IMR-90 (cell line): ENCODE data around the gene NBPF1. TPM values are rescaled to one million over a fixed set of nuclear protein-coding genes. Genes with fewer than 3 reads are reported as not detected.
"Not testable (repeated sequence)": the region's sequence is repeated elsewhere in the genome, so short reads cannot be mapped to it uniquely, and the experiment has no call there.

ENCODE experiments used
- ATAC-seq: fragments of 200-7000 bp; cut with Tn5 transposase; 2 replicates; pipeline ENCODE4 v1.9.1; 2020; ENCODE audit warnings: low read depth, mild to moderate bottlenecking, moderate library complexity
- BruUV-seq: library from RNA; stranded (reverse); fragments of 400-500 nt; replicated peaks from 2 replicates; lab custom pipeline; 2021; lab: Mats Ljungman, UMichigan
- CTCF ChIA-PET: fragments of 300-600 bp; formaldehyde crosslinking; extraction: SDS; loops from one replicate; lab custom pipeline; 2021; ENCODE audit warnings: antibody characterized with exemption; lab: Yijun Ruan, JAX
- POLR2A ChIA-PET: fragments of 300-600 bp; sonication (Branson Sonifier 250); formaldehyde crosslinking; loops from one replicate; lab custom pipeline; 2022; ENCODE audit warnings: antibody characterized with exemption; ENCODE audit not compliant: unreplicated experiment; lab: Charles Lee
- DNase-seq: peaks from one replicate; pipeline ENCODE4 v3.0.0; 2013
- H2AFZ ChIP-seq: replicated peaks from 2 replicates; pipeline ENCODE3; 2013; ENCODE audit warnings: low read length, mild to moderate bottlenecking; ENCODE audit not compliant: poor library complexity
- H2AK5ac ChIP-seq: 2 replicates; pipeline ENCODE4 v1.6.1; 2013; ENCODE audit warnings: low read depth, low read length, inconsistent platforms
- H2AK9ac ChIP-seq: replicated peaks from 2 replicates; pipeline ENCODE3; 2013; ENCODE audit warnings: mild to moderate bottlenecking, low read depth, low read length, moderate library complexity; ENCODE audit not compliant: poor library complexity
- H2BK120ac ChIP-seq: 2 replicates; pipeline ENCODE4 v1.6.1; 2013; ENCODE audit warnings: low read depth, low read length, inconsistent platforms
- H2BK15ac ChIP-seq: 3 replicates; pipeline ENCODE4 v1.6.1; 2013; ENCODE audit warnings: low read depth, low read length, inconsistent platforms
- H2BK20ac ChIP-seq: 2 replicates; pipeline ENCODE4 v1.6.1; 2013; ENCODE audit warnings: low read depth, mild to moderate bottlenecking, inconsistent platforms, low read length, moderate library complexity
- H2BK5ac ChIP-seq: 2 replicates; pipeline ENCODE4 v1.6.1; 2013; ENCODE audit warnings: mild to moderate bottlenecking, low read depth, low read length, inconsistent platforms; ENCODE audit not compliant: poor library complexity, severe bottlenecking
- H3K14ac ChIP-seq: replicated peaks from 2 replicates; pipeline ENCODE4 v1.6.1; 2013; ENCODE audit warnings: low read depth, low read length, inconsistent platforms
- H3K18ac ChIP-seq: 2 replicates; pipeline ENCODE4 v1.6.1; 2013; ENCODE audit warnings: low read depth, low read length, control low read depth
- H3K23ac ChIP-seq: 2 replicates; pipeline ENCODE4 v1.6.1; 2013; ENCODE audit warnings: low read depth, low read length, inconsistent platforms
- H3K27ac ChIP-seq: 2 replicates; pipeline ENCODE4 v1.5.1; 2013; ENCODE audit warnings: mild to moderate bottlenecking, control low read depth, low read length; ENCODE audit not compliant: insufficient read depth
- H3K27me3 ChIP-seq: 2 replicates; pipeline ENCODE4 v1.6.1; 2013; ENCODE audit warnings: low read length; ENCODE audit not compliant: control insufficient read depth, insufficient read depth
- H3K36me3 ChIP-seq: 2 replicates; pipeline ENCODE4 v1.6.1; 2013; ENCODE audit warnings: low read length, mixed read lengths; ENCODE audit not compliant: control insufficient read depth, insufficient read depth
- H3K4ac ChIP-seq: 2 replicates; pipeline ENCODE4 v1.6.1; 2013; ENCODE audit warnings: low read depth, low read length, inconsistent platforms
- H3K4me1 ChIP-seq: 2 replicates; pipeline ENCODE4 v1.6.1; 2013; ENCODE audit warnings: low read length, mixed read lengths; ENCODE audit not compliant: control insufficient read depth, insufficient read depth
- H3K4me2 ChIP-seq: 2 replicates; pipeline ENCODE4 v1.6.1; 2013; ENCODE audit warnings: low read depth, mild to moderate bottlenecking, control low read depth, low read length, moderate library complexity
- H3K4me3 ChIP-seq: 2 replicates; pipeline ENCODE4 v1.5.1; 2013; ENCODE audit warnings: low read depth, mild to moderate bottlenecking, control low read depth, low read length, moderate library complexity; ENCODE audit not compliant: insufficient read depth
- H3K56ac ChIP-seq: 2 replicates; pipeline ENCODE4 v1.6.1; 2013; ENCODE audit warnings: low read length, inconsistent platforms; ENCODE audit not compliant: insufficient read depth; ENCODE audit errors: extremely low read depth
- H3K79me1 ChIP-seq, 2 experiments: 2 replicates each; pipeline ENCODE4 v1.6.1; 2013; ENCODE audit warnings: low read length in 2 of 2, inconsistent platforms in 1 of 2, low read depth in 1 of 2
- H3K9ac ChIP-seq: 2 replicates; pipeline ENCODE4 v1.6.1; 2013; ENCODE audit warnings: low read depth, low read length, control low read depth
- H3K9me1 ChIP-seq: 2 replicates; pipeline ENCODE4 v1.6.1; 2013; ENCODE audit warnings: low read length, inconsistent platforms; ENCODE audit not compliant: insufficient read depth
- H3K9me3 ChIP-seq: 2 replicates; pipeline ENCODE4 v1.6.1; 2013; ENCODE audit warnings: low read length; ENCODE audit not compliant: control insufficient read depth, insufficient read depth
- H4K20me1 ChIP-seq: 2 replicates; pipeline ENCODE4 v1.6.1; 2013; ENCODE audit warnings: low read length, inconsistent platforms; ENCODE audit not compliant: insufficient read depth
- H4K5ac ChIP-seq: 2 replicates; pipeline ENCODE4 v1.6.1; 2013; ENCODE audit warnings: mild to moderate bottlenecking, low read depth, low read length, control low read depth
- H4K8ac ChIP-seq, 2 experiments: 2 replicates each; pipeline ENCODE4 v1.6.1; 2013; ENCODE audit warnings: low read depth in 2 of 2, low read length in 2 of 2, control low read depth in 1 of 2, inconsistent platforms in 1 of 2
- H4K91ac ChIP-seq: 2 replicates; pipeline ENCODE4 v1.6.1; 2013; ENCODE audit warnings: low read depth, low read length, inconsistent platforms; ENCODE audit not compliant: insufficient read depth
- WGBS, 2 experiments: methylation state at CpG; one replicate each; pipeline versions ENCODE4 v1.1.5 to v1.1.7; 2013; ENCODE audit warnings: missing lambda C conversion rate in 2 of 2; ENCODE audit not compliant: insufficient read length in 1 of 2; ENCODE audit errors: extremely low coverage in 2 of 2; 5-methylcytosine and 5-hydroxymethylcytosine counted together
- dilution Hi-C: fragments of 300-500 bp; cut with HindIII; formaldehyde crosslinking; loops from one replicate; pipeline ENCODE4 v1.14.3; 2018; ENCODE audit warnings: low sequenced_read_pairs; ENCODE audit not compliant: unreplicated experiment
- in situ Hi-C: fragments of 300-500 bp; cut with MboI; formaldehyde crosslinking; loops from 3 replicates; pipeline ENCODE4 v1.14.3; 2019; ENCODE audit warnings: low sequenced_read_pairs, inconsistent platforms, mixed read lengths
- intact Hi-C: fragments of 100-400 bp; cut with micrococcal nuclease; formaldehyde crosslinking; loops from 2 replicates; pipeline ENCODE4 v1.10.0; 2022
- polyA plus RNA-seq, 3 experiments: library from polyadenylated mRNA; depleted of rRNA; stranded (reverse); fragments of >200 nt; gene quantifications; 2 replicates each; pipeline ENCODE4 v1.2.3, GENCODE V29; 2012; ENCODE audit warnings: low replicate concordance in 1 of 3
- total RNA-seq: library from RNA; depleted of rRNA; stranded (reverse); fragments of >200 nt; gene quantifications from 2 replicates; pipeline ENCODE4 v1.2.3, GENCODE V29; 2012

Gene NBPF1
- total and polyA plus RNA-seq, 2 of the 4 experiments (the other 2 are of a cell fraction): 18.8 to 25.3 TPM

GRCh38 chr1:16587639-16588038 lies 25.7 kb downstream of the NBPF1 start:
- H2BK120ac ChIP-seq, H4K8ac ChIP-seq, H2AK9ac ChIP-seq, POLR2A ChIA-PET, H3K27me3 ChIP-seq, H3K18ac ChIP-seq, H3K14ac ChIP-seq, CTCF ChIA-PET, H3K9me3 ChIP-seq, H2BK20ac ChIP-seq, in situ Hi-C loops, H3K4me3 ChIP-seq, H3K9me1 ChIP-seq, H3K27ac ChIP-seq, H3K56ac ChIP-seq, H2BK15ac ChIP-seq, BruUV-seq, H3K4me2 ChIP-seq, ATAC-seq, H3K79me1 ChIP-seq, intact Hi-C loops, H2AFZ ChIP-seq, H3K23ac ChIP-seq, H3K4me1 ChIP-seq, H3K9ac ChIP-seq, H2BK5ac ChIP-seq, H3K4ac ChIP-seq, H4K91ac ChIP-seq, H3K36me3 ChIP-seq, DNase-seq, H4K5ac ChIP-seq, H4K20me1 ChIP-seq, dilution Hi-C loops, H2AK5ac ChIP-seq: not testable (repeated sequence)
- 94% methylated on average over 2 of the region's 4 CpGs; no CpG with 5 or more reads in 1 of the 2 experiments for WGBS, 2 experiments

DNA sequence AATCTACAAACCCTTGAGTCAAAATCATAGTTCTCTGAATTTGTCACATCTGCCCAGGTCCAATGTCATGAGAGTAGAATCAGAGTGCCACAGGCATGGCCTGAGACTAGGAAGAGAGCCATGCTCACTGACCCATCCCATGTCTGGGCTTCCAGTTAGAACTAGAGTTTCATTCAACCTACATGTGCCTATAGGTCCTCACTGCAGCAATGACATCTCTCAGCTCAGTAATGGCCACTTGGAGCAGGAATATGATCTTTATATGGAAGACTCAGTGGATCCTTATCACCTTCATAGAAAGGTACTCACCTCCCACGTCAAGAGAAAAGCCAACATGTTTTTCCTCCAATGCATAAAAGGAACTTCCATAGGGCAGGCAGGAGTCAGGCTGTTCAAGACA lies 48.0 kb downstream of the NBPF1 start:
- H3K4ac ChIP-seq, H2BK120ac ChIP-seq, H2AFZ ChIP-seq, H3K9me1 ChIP-seq, H2BK20ac ChIP-seq, H3K56ac ChIP-seq, H2AK5ac ChIP-seq, dilution Hi-C loops, H2AK9ac ChIP-seq, H3K4me2 ChIP-seq, in situ Hi-C loops, H4K91ac ChIP-seq, H3K9me3 ChIP-seq, H2BK15ac ChIP-seq, H4K20me1 ChIP-seq, H3K23ac ChIP-seq, H3K18ac ChIP-seq, H3K4me1 ChIP-seq, H3K27me3 ChIP-seq, CTCF ChIA-PET, H4K5ac ChIP-seq, POLR2A ChIA-PET, H3K4me3 ChIP-seq, H3K9ac ChIP-seq, H2BK5ac ChIP-seq, H4K8ac ChIP-seq, DNase-seq, intact Hi-C loops, H3K36me3 ChIP-seq, ATAC-seq, BruUV-seq, H3K27ac ChIP-seq, H3K79me1 ChIP-seq, H3K14ac ChIP-seq: not testable (repeated sequence)
- WGBS, 2 experiments: no CpG with 5 or more reads among the region's 1 CpG
